DMS153 treated with DMSO at 0.1 percent for 48 hours (cell line): ENCODE measurements around the gene PSMD1.

Experiments used
- DNase-seq: peaks from one replicate; lab custom pipeline; 2025; ENCODE audit not compliant: unreplicated experiment; lab: John Stamatoyannopoulos, UW

The PSMD1 gene

GRCh38 chr2:231034291-231034882 lies 22.3 kb upstream of the PSMD1 start:
- no peak for DNase-seq

- no peak for DNase-seq
Measured at GRCh38 chr2:231036131-231036530, 20.5 kb upstream of the PSMD1 start.

GRCh38 chr2:231036578-231037106 lies 20.0 kb upstream of the PSMD1 start:
- no peak for DNase-seq

- no peak for DNase-seq
Measured at GRCh38 chr2:231037202-231037730, 19.4 kb upstream of the PSMD1 start, which contains the start of gene C2orf72. Gene C2orf72 (plus strand): TSS chr2:231037523. CDS start chr2:231037566, 43 bp downstream.

GRCh38 chr2:231037731-231038482 lies 18.8 kb upstream of the PSMD1 start:
- DNase-seq: no peak

GRCh38 chr2:231038483-231039293 lies 18.0 kb upstream of the PSMD1 start:
- no peak for DNase-seq

- no peak for DNase-seq
Measured at GRCh38 chr2:231039294-231039664, 17.4 kb upstream of the PSMD1 start.

GRCh38 chr2:231039821-231040364 lies 16.8 kb upstream of the PSMD1 start:
- no peak for DNase-seq

GRCh38 chr2:231041061-231041689 lies 15.5 kb upstream of the PSMD1 start:
- DNase-seq: no peak

GRCh38 chr2:231043796-231044195 lies 12.9 kb upstream of the PSMD1 start:
- no peak for DNase-seq

GRCh38 chr2:231046916-231047273 lies 9.8 kb upstream of the PSMD1 start:
- no peak for DNase-seq

GRCh38 chr2:231047274-231047922 lies 9.3 kb upstream of the PSMD1 start:
- no peak for DNase-seq

- DNase-seq: no peak
Measured at GRCh38 chr2:231047923-231048915, 8.4 kb upstream of the PSMD1 start.

- DNase-seq: no peak
Measured at GRCh38 chr2:231049286-231050017, 7.2 kb upstream of the PSMD1 start.

GRCh38 chr2:231050018-231050901 lies 6.4 kb upstream of the PSMD1 start:
- no peak for DNase-seq

- no peak for DNase-seq
Measured at GRCh38 chr2:231051116-231051515, 5.6 kb upstream of the PSMD1 start.
